Esophagus muscularis mucosa (tissue), 4 donors: Measurements from ENCODE around the gene DIP2C. TPM values are rescaled to one million over a fixed set of nuclear protein-coding genes. Genes with fewer than 3 reads are reported as not detected.

ENCODE experiments used
- DNase-seq: peaks from one replicate; pipeline ENCODE4 v3.0.0-alpha.2; 2017; ENCODE audit errors: extremely low spot score
- H3K27ac ChIP-seq, 4 donors: fragments of 200-600 bp; sonication (generic); replicated peaks in 1 of 4; 1 replicate in 3 of 4; 2 replicates in 1 of 4; pipeline ENCODE4 v1.5.1; 2016 to 2019; ENCODE audit warnings: mild to moderate bottlenecking in 1 of 4
- H3K27me3 ChIP-seq, 4 donors: fragments of 200-600 bp; sonication (generic); one replicate each; pipeline versions ENCODE4 v1.5.1 to v1.6.0; 2016 to 2019
- H3K36me3 ChIP-seq, 4 donors: fragments of 200-600 bp; sonication (generic); one replicate each; pipeline ENCODE4 v1.5.1; 2016 to 2019
- H3K4me1 ChIP-seq, 4 donors: fragments of 200-600 bp; sonication (generic); one replicate each; pipeline ENCODE4 v1.5.1; 2016 to 2019
- H3K4me3 ChIP-seq, 4 donors: fragments of 200-600 bp; sonication (generic); 1 replicate in 2 of 4; 2 replicates in 2 of 4; pipeline ENCODE4 v1.5.1; 2016 to 2019; ENCODE audit warnings: mild to moderate bottlenecking in 4 of 4, moderate library complexity in 1 of 4
- H3K9me3 ChIP-seq, 4 donors: fragments of 200-600 bp; sonication (generic); 1 replicate in 3 of 4; 2 replicates in 1 of 4; pipeline ENCODE4 v1.5.1; 2016 to 2019
- CTCF ChIP-seq, 3 experiments: fragments of 200-600 bp in 2 of 3; fragments of 450-650 bp in 1 of 3; sonication (generic) in 2 of 3; IDR thresholded peaks; one replicate each; pipeline ENCODE4 v1.5.1; 2017 to 2019; ENCODE audit warnings: antibody characterized with exemption in 3 of 3, mild to moderate bottlenecking in 2 of 3, moderate library complexity in 1 of 3
- EP300 ChIP-seq: sonication (generic); formaldehyde crosslinking; IDR thresholded peaks from one replicate; pipeline ENCODE4 v1.6.1; 2017; ENCODE audit warnings: antibody characterized with exemption
- POLR2A ChIP-seq: fragments of 450-650 bp; IDR thresholded peaks from one replicate; pipeline ENCODE4 v1.6.1; 2017; ENCODE audit warnings: antibody characterized with exemption, moderate library complexity, mild to moderate bottlenecking, low read depth
- POLR2AphosphoS5 ChIP-seq, 2 donors: sonication (generic); formaldehyde crosslinking; IDR thresholded peaks; one replicate each; pipeline ENCODE4 v1.6.1; 2017; ENCODE audit warnings: antibody characterized with exemption in 2 of 2
- WGBS: methylation state at CpG from one replicate; pipeline ENCODE4 v1.1.5; 2018; 5-methylcytosine and 5-hydroxymethylcytosine counted together
- intact Hi-C: fragments of 100-400 bp; cut with DNase I; formaldehyde crosslinking; loops from one replicate; pipeline ENCODE4 v1.15.1; 2023
- total RNA-seq, 4 donors: library from RNA; depleted of rRNA; stranded (reverse); fragments of >200 nt; gene quantifications; one replicate each; pipeline versions ENCODE4 v1.1.0 to v1.2.1, GENCODE V29; 2016

DIP2C gene
- total RNA-seq, 4 donors from 2014 or later, result 38.6 to 66.4 (median 55.7) TPM

- no peaks in the 10 kb centered on the region for H3K36me3 ChIP-seq
- intact Hi-C loops, result no loop called here
- no peaks in the 10 kb centered on the region for H3K9me3 ChIP-seq
- DNase-seq, result no peak
- no peaks in the 10 kb centered on the region for H3K27me3 ChIP-seq
- H3K4me3 ChIP-seq, result no peak overlapping the region
- H3K27ac ChIP-seq, result no peak overlapping the region
- no peak for TF ChIP-seq POLR2AphosphoS5 (IDR thresholded peaks at IDR 0.05)
- no peak for TF ChIP-seq POLR2A
- TF ChIP-seq CTCF (IDR thresholded peaks at IDR 0.05), result peak in 1 of 3 experiments; percentile 50
- WGBS, result 89% methylated on average over 9 of the region's 9 CpGs
- H3K4me1 ChIP-seq, result peaks cover 0 to under 1% (median 0%) of the 10 kb centered on the region in 4 donors
Measured at GRCh38 chr10:230758-231157, 458.7 kb downstream of the DIP2C start.

- H3K9me3 ChIP-seq, result no peaks in the 10 kb centered on the region
- no peak for DNase-seq
- H3K27ac ChIP-seq, result no peak overlapping the region
- no peaks in the 10 kb centered on the region for H3K4me1 ChIP-seq
- WGBS, result 88% methylated on average over 6 of the region's 6 CpGs
- H3K27me3 ChIP-seq, result no peaks in the 10 kb centered on the region
- intact Hi-C loops, result no loop called here
- TF ChIP-seq EP300 (no peak), CTCF (IDR thresholded peaks at IDR 0.05) (no peak), POLR2A (no peak), POLR2AphosphoS5 (IDR thresholded peaks at IDR 0.05) (no peak)
- no peak overlapping the region for H3K4me3 ChIP-seq
- H3K36me3 ChIP-seq, result no peaks in the 10 kb centered on the region
Measured at GRCh38 chr10:228366-228765, 461.1 kb downstream of the DIP2C start.

GRCh38 chr10:227014-227413 is 462.5 kb downstream of the DIP2C start:
- no peak overlapping the region for H3K27ac ChIP-seq
- intact Hi-C loops, result no loop called here
- DNase-seq, result no peak
- no peaks in the 10 kb centered on the region for H3K27me3 ChIP-seq
- H3K4me1 ChIP-seq, result no peaks in the 10 kb centered on the region
- H3K36me3 ChIP-seq, result no peaks in the 10 kb centered on the region
- no peaks in the 10 kb centered on the region for H3K9me3 ChIP-seq
- TF ChIP-seq CTCF (IDR thresholded peaks at IDR 0.05), result no peak
- TF ChIP-seq POLR2A, result no peak
- no peak for TF ChIP-seq EP300
- no peak for TF ChIP-seq POLR2AphosphoS5 (IDR thresholded peaks at IDR 0.05)
- H3K4me3 ChIP-seq, result no peak overlapping the region
- 67% methylated on average over 2 of the region's 2 CpGs for WGBS

- DNase-seq, result no peak
- no peaks in the 10 kb centered on the region for H3K27me3 ChIP-seq
- WGBS, result 80% methylated on average over 2 of the region's 2 CpGs
- intact Hi-C loops, result no loop called here
- no peaks in the 10 kb centered on the region for H3K36me3 ChIP-seq
- no peak overlapping the region for H3K27ac ChIP-seq
- no peaks in the 10 kb centered on the region for H3K9me3 ChIP-seq
- no peaks in the 10 kb centered on the region for H3K4me1 ChIP-seq
- H3K4me3 ChIP-seq, result no peak overlapping the region
- TF ChIP-seq EP300 (no peak), POLR2AphosphoS5 (IDR thresholded peaks at IDR 0.05) (no peak), CTCF (IDR thresholded peaks at IDR 0.05) (no peak), POLR2A (no peak)
Measured at GRCh38 chr10:226018-226417, 463.4 kb downstream of the DIP2C start.

- H3K27ac ChIP-seq, result no peak overlapping the region
- no peaks in the 10 kb centered on the region for H3K27me3 ChIP-seq
- peaks cover 0 to 11% (median 6%) of the 10 kb centered on the region in 4 donors for H3K4me1 ChIP-seq
- 86% methylated on average over 3 of the region's 3 CpGs for WGBS
- TF ChIP-seq CTCF (IDR thresholded peaks at IDR 0.05), result no peak
- TF ChIP-seq POLR2A, result no peak
- TF ChIP-seq EP300, result no peak
- H3K36me3 ChIP-seq, result no peaks in the 10 kb centered on the region
- H3K9me3 ChIP-seq, result no peaks in the 10 kb centered on the region
- intact Hi-C loops, result no loop called here
- DNase-seq, result no peak
- no peak overlapping the region for H3K4me3 ChIP-seq
Measured at GRCh38 chr10:224571-224970, 464.9 kb downstream of the DIP2C start.
